HG03575 (cell line): ENCODE measurements around the gene BAIAP2.

ENCODE experiments used
- ATAC-seq: cut with Tn5 transposase; IDR thresholded peaks from one replicate; pipeline ENCODE4 v1.9.1; 2021; ENCODE audit not compliant: unreplicated experiment, insufficient number of reproducible peaks, low FRiP score; ENCODE audit errors: extremely low read depth

The BAIAP2 gene

GRCh38 chr17:81156866-81157805, 122.2 kb downstream of the BAIAP2 start:
- ATAC-seq = no peak

- ATAC-seq = no peak
These were observed 123.1 kb downstream of the BAIAP2 start for GRCh38 chr17:81157848-81158687.

GRCh38 chr17:81158688-81159590, 124.0 kb downstream of the BAIAP2 start:
- ATAC-seq = no peak

- ATAC-seq = no peak
These were observed 124.8 kb downstream of the BAIAP2 start for GRCh38 chr17:81159611-81160265.

GRCh38 chr17:81160306-81160705, 125.4 kb downstream of the BAIAP2 start:
- no peak for ATAC-seq

- ATAC-seq = no peak
These were observed 125.9 kb downstream of the BAIAP2 start for GRCh38 chr17:81160747-81161453.

- ATAC-seq = no peak
These were observed 126.6 kb downstream of the BAIAP2 start for GRCh38 chr17:81161536-81161935.

GRCh38 chr17:81161972-81162371, 127.0 kb downstream of the BAIAP2 start:
- ATAC-seq = no peak

GRCh38 chr17:81162491-81162890, 127.5 kb downstream of the BAIAP2 start:
- no peak for ATAC-seq

GRCh38 chr17:81163051-81163695, 128.2 kb downstream of the BAIAP2 start:
- ATAC-seq = no peak

- no peak for ATAC-seq
These were observed 128.9 kb downstream of the BAIAP2 start for GRCh38 chr17:81163703-81164370.

- no peak for ATAC-seq
These were observed 129.7 kb downstream of the BAIAP2 start for GRCh38 chr17:81164371-81165245.

GRCh38 chr17:81165246-81166032, 130.5 kb downstream of the BAIAP2 start, which contains the start of gene PVALEF:
Gene PVALEF, plus strand, starts transcription at chr17:81165507. Its CDS starts 15,720 bp downstream, at chr17:81181227.
- no peak for ATAC-seq

- ATAC-seq = no peak
These were observed 131.1 kb downstream of the BAIAP2 start, which contains the start of gene AATK for GRCh38 chr17:81166033-81166492. Gene AATK, minus strand, starts transcription at chr17:81166221. Its CDS starts 229 bp downstream, at chr17:81165992.
